ENCODE measurements around the gene ZSCAN10.
A peak's percentile ranks its signal among the peaks of the same experiment; 100 is the strongest.

ZSCAN10 gene

GRCh38 chr16:3099395-3099731 lies 269 bp upstream of the ZSCAN10 start:
- no peak for TF ChIP-seq CTCF (IDR thresholded peaks at IDR 0.05; ENCODE audit: low read depth, low read length)
- no peak overlapping the region for H3K4me3 ChIP-seq (replicated peaks in 1 of 2; ENCODE audit: low read depth in 2 of 2, low read length in 2 of 2)
- no peak for DNase-seq (ENCODE audit: low read depth in 2 of 2)

GRCh38 chr16:3097266-3097665 lies 1.8 kb downstream of the ZSCAN10 start:
- H3K4me3 ChIP-seq (replicated peaks in 1 of 2; ENCODE audit: low read depth in 2 of 2, low read length in 2 of 2) = no peak overlapping the region
- TF ChIP-seq CTCF (IDR thresholded peaks at IDR 0.05; ENCODE audit: low read depth, low read length) = no peak

DNA sequence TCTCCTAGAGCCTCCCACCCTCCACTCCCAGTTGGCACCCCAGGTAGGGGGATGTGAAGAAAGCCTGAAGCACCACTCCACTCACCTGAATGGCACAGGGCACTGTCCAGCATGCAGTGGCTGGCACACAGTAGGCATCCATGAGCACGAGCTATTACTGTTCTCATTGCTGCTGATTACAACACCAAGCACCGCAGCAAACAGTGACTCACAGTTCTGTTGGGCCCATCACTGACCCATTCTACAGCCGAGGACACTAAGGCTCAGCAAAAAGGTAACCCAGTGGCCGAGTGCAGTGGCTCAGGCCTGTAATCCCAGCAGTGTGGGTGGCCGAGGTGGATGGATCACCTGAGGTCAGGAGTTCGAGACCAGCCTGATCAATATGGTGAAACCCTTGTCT lies 2.7 kb downstream of the ZSCAN10 start:
- TF ChIP-seq CTCF (IDR thresholded peaks at IDR 0.05; ENCODE audit: low read depth, low read length) = no peak
- no peak overlapping the region for H3K4me3 ChIP-seq (replicated peaks in 1 of 2; ENCODE audit: low read depth in 2 of 2, low read length in 2 of 2)
- no peak for DNase-seq (ENCODE audit: low read depth in 2 of 2)

More at GRCh38 chr16:3097266-3097665, 1.8 kb downstream of the ZSCAN10 start:
- DNase-seq (ENCODE audit: low read depth in 2 of 2) = no peak

DNA sequence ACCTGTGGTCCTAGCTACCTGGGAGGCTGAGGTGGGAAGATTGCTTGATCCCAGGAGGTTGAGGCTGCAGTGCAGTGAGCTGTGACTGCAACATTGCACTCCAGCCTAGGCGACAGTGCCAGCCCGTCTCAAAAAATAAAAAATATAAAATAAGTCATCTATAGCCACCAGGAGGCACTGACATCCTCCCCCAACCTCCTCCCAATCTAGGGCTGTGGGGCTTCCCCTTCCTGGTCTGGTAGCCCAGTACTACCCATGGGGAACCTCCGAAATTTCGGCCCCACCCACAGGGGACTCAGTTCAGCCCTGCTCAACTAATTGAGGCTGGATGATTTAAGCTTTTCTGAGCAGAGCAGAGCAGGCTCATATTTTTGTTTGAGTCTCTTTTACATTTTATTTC lies 3.2 kb downstream of the ZSCAN10 start:
- DNase-seq (ENCODE audit: low read depth in 2 of 2) = peak in 1 of 2 donors; percentile 31
- peak; percentile 39 for TF ChIP-seq CTCF (IDR thresholded peaks at IDR 0.05; ENCODE audit: low read depth, low read length)
- no peak overlapping the region for H3K4me3 ChIP-seq (replicated peaks in 1 of 2; ENCODE audit: low read depth in 2 of 2, low read length in 2 of 2)

GRCh38 chr16:3094289-3095027 lies 4.6 kb downstream of the ZSCAN10 start:
- TF ChIP-seq CTCF (IDR thresholded peaks at IDR 0.05; ENCODE audit: low read depth, low read length) = peak; percentile 75
- no peak overlapping the region for H3K4me3 ChIP-seq (replicated peaks in 1 of 2; ENCODE audit: low read depth in 2 of 2, low read length in 2 of 2)
- peak; percentile 62 to 69 for DNase-seq (ENCODE audit: low read depth in 2 of 2)

- H3K4me3 ChIP-seq (replicated peaks in 1 of 2; ENCODE audit: low read depth in 2 of 2, low read length in 2 of 2) = no peak overlapping the region
- no peak for TF ChIP-seq CTCF (IDR thresholded peaks at IDR 0.05; ENCODE audit: low read depth, low read length)
- no peak for DNase-seq (ENCODE audit: low read depth in 2 of 2)
These were observed 6.6 kb downstream of the ZSCAN10 start for GRCh38 chr16:3092501-3092941.

DNA sequence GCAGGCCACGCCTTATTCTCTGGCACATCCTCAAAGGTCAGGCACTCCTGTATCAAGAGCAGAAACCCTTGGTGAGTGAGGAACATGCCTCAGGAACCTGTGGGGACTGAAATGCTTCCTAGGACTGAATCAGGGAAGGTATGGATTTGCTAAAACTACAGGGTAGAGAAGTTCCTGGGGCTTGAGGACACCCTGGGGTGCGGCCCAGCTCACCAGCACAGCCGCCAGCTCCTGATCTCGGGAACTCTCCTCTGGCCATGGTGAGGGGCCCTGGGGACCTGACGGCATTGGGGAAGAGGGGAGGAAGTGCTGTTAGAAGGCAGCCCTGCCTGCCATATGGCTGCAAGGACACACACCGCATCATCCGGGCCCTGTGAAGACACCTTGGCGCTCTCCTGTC lies 7.5 kb downstream of the ZSCAN10 start:
- no peak for DNase-seq (ENCODE audit: low read depth in 2 of 2)
- no peak overlapping the region for H3K4me3 ChIP-seq (replicated peaks in 1 of 2; ENCODE audit: low read depth in 2 of 2, low read length in 2 of 2)
- no peak for TF ChIP-seq CTCF (IDR thresholded peaks at IDR 0.05; ENCODE audit: low read depth, low read length)
